Endothelial cell of hepatic sinusoid (primary cell): Measurements from ENCODE around the gene DMAC1.

Experiments
- in situ Hi-C: cut with HindIII; loops from 2 replicates; pipeline ENCODE4 v1.10.0; 2017; ENCODE audit warnings: low sequenced_read_pairs

DMAC1 gene, protein sequence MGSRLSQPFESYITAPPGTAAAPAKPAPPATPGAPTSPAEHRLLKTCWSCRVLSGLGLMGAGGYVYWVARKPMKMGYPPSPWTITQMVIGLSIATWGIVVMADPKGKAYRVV

DNA sequence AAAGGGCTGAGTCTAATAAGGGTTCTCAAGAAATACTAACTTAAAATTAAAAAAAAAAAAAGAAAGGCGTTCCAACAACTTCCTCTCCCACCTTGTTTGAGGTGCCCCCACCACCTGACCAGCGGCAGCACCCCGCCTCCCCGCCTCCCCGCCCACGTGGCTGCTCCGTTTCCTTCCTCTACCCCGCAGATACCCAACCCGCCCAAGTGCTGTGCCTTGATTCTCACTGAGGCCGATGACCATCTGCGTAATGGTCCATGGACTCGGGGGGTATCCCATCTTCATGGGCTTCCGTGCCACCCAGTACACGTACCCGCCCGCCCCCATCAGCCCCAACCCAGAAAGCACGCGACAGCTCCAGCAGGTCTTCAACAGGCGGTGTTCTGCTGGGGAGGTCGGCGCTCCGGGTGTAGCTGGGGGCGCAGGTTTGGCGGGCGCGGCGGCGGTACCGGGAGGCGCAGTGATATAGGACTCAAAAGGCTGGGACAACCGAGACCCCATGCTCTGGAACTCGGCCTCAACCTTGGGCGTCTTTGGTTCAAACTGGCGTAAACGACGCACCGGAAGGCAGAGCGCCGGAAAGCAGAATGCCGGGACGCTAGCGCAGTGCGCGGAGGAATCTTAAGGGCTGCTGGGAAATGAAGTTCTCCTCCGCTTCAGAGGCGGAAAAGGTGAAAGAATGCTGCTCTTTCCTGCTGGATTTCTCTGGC lies at the start of gene DMAC1:
Gene DMAC1 (minus strand): TSS at position 545 of the 710 bp plus-strand sequence. CDS start 44 bp downstream, at position 501.
- in situ Hi-C loops: no loop called here

DNA sequence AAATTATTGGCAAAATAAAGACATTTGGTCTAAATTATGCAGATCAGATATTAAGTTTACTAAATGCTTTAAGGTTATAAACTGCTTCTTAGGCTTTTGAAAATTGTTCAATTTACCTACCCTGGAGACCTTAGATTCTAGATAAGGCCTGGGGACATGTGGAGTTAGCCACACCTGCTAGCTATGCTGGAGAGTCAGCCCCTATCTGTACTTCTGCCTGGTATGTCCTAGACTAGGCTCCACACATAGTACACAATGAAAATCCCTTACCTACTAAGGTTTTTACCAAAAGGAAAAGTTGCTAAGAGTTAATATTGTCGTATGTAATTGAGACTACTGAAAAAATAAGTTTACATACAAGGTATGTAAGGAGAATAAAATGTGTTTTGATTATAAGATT lies 49.8 kb upstream of the DMAC1 start:
- in situ Hi-C loops: no loop called here

DNA sequence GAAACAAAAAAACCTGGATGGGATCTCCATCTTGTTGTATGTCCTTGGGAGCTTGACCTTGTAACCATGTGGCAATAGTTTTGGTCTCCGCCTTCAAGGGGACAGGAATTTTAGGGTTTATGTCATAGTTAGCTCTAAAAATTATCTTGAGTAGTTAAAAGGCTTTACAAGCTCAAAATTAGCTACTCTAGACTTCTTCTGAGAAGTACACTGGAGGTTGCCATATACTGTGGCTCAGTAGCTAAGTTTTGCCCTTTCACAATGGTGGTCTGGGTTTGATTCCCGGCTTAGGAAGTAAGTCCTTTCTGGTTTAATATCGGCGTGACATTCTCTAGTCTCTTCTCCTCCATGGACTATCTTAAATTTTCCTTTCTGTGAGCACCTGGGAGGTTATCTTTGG lies 48.9 kb upstream of the DMAC1 start:
- in situ Hi-C loops: no loop called here

DNA sequence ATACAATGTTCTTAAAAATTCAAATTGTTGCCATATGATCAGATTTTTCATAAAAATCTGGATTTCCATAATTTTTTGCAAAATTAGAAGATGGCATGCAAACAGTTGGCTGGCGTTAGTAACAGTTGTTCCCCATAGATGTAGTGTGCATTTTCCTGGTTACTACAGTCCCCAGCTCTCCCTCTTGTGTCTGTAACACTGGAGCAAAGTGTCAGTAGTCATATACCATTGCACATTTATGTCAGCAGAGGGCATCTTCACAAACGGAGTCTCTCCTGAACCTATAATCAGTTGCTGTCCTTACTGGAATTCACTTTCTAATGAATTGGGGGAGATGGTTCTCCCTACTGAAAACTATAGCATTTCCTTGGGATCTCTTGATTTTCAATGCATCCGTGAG lies 44.7 kb upstream of the DMAC1 start:
- in situ Hi-C loops: no loop called here

DNA sequence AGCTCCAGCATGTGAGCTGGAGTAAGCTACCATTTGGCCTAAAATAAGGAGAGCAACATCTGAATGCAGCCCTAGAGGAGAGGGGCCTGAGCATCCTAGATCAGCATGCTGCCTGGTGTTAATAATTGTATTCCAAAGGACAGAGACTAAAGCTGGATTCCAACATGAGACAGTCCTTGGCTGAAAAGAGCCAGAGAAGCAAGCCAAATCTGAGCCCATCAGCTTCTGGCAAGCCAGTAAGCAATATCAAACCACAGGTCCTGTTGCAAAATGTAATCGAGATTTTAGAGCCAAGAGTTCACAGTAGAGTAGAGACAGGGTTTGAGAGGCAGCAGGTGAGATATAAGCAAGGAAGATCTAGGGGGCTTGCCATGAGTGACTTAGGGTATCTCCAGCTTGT lies 42.3 kb upstream of the DMAC1 start:
- in situ Hi-C loops: no loop called here

DNA sequence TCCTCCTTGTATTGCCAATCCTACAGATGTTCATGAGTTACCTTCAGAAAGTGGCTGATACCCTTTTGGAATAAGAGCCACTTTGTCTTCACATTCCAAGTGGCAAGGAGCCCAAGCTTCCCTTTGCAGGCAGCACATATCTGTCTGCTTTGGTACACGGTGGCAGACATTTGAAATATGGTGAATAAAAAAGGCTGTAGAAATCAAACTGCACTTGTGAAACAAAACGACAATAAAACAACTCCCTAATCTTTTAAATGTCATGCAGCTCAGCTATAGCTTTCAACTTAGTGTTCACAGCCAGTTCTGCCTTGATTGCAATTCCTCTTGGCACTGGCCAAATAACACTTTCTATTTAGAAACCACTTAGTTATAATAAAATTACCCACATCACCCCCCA lies 35.0 kb upstream of the DMAC1 start:
- in situ Hi-C loops: no loop called here

DNA sequence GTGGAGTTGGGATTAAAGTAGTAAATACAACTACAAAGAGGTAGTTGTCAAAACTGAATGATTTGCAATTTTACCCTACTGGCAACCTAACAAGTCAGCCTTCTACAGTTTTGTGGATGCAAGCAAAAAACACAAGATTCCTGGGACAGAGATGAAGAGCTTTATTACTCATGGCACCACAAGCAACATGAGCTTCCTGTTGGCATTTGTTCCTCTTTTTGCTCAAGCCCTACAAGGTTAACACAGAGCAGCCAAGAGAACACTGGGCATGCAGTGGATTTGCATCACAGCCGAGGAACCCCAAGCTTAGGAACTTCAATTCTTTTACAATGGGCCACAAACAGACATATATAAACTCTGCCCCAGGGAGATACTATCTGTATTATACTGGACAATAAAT lies 28.8 kb upstream of the DMAC1 start:
- in situ Hi-C loops: no loop called here

DNA sequence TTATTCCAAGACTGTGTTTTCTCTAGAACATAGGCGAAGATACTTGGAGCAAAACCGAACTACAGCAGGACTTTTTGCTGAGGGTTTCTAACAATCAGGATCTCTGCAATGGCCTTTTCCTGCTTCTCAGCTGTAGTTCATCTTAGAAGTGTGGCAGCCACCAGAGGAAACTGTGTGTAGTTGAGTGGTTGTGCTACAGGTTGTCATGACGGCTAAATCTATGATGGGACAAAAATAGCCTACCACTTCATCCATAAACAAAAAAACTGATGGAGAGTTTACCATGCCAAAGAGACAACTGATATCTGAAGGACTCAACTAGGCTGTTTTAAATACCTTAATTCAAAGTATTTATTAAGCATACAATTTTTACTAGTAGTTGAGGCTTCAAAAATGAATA lies 28.2 kb upstream of the DMAC1 start:
- in situ Hi-C loops: no loop called here

DNA sequence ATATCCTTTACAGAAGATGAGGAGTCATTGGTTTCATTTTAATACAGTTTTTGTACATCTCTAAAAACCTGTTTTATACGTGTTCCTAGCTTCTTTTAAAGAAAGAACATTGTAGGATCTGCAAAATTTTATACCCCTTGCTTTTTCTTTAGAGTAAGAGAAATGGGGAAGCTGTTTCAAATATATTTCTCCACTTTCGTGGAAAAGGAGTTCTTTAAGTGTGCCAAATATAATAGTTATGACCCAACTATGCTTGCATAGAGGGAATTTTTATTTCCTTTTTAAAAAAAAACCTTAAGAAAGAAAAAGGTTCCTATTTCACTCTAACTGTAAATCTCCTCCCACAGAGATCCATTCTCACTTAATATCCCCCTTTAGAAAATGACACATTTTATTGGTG lies 27.5 kb upstream of the DMAC1 start:
- in situ Hi-C loops: no loop called here

DNA sequence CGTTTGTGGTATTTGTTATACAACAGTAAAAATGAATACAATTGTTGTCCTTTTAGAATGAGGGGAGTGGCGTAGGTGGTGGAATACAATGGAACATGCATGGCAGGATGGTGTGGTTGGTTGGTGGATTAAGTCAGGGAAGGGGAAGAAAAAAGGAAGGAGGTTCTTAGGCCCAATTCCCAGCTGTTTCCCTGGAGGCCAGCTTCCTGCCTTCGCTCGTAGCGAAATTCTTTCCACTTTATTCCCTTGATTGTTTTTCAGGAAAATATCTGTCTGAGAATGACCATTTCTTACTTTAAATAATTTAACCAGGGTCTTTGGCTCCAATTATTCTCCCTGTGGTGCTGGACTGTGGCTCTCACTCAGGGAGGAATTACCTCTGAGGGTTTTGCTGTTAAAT lies 24.1 kb upstream of the DMAC1 start:
- in situ Hi-C loops: no loop called here

DNA sequence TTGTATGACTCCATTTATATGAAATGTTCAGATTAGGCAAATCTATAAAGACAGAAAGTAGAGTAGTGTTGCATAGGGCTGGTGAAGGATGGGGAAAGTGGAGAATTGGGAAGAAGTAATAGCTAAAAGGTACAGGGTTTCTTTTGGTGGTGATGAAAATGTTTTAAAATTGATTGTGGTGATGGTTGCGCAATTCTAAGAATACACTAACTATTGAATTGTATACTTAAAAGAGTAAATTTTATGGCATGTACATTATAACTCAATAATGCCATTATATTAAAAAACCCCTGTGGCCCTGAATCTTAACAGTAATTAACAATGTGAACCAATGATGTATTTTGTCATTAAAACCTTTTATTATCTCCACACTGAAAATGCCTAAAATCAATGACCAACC lies 20.4 kb upstream of the DMAC1 start:
- in situ Hi-C loops: loop anchor here (5.0 kb wide), 1 partner anchor 58 kb away; no protein-coding TSS in a partner anchor

DNA sequence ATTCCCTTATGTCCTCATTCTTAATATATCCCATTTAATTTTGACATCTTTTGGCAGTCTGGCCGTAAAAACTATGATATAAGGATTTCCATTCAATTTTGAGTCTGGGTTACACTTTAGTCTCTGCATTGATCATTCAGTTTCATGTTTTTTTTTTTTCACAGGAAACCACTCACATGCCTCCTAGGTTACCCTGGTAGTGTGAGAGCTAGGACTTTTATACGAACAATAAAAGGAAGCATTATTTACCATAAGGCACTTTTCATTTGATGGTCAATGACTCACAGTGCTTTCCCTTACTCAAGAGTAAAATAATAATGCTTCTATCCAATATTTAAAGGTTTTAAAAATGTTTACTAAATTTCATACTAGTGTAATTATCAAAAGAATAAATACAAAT lies 16.4 kb upstream of the DMAC1 start:
- in situ Hi-C loops: loop anchor here (5.0 kb wide), 1 partner anchor 54 kb away; no protein-coding TSS in a partner anchor

DNA sequence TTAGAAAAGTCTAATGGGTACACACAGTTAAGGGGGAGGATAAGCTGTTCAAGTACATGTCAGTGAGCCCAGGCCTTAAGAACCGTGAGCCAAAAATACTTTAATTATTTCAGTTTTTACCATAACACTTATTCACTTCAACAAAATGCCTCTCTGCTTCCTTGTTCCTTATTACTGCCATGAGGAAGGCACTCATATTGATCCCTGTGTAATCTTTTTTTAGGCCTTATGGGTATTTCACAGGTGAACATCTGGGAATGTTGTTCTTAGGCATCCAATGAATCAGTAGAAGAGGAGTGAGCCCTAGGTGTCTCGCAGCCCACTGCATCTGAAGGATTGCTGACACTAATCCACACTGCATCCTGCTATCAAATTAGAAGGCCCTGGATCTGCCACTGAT lies 13.5 kb upstream of the DMAC1 start:
- in situ Hi-C loops: no loop called here

DNA sequence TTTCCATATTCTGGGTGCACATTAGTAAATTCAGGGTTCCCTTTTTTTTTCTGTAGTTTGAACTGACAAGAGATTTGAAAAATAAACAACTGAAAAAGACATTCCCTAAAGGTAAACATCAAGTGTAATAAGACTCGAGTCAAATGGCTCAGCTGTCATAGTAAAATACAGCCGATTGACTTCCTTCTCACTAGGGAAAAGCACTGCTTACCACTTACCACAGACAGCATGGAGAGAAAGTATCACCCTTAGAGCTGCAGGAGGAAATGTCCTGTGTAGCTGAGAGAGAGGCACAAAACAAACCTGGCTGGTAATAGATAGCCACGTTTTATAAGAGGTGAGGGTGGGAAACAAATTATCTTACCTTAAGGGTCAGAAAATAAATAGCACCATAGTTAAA lies 12.1 kb upstream of the DMAC1 start:
- in situ Hi-C loops: no loop called here

DNA sequence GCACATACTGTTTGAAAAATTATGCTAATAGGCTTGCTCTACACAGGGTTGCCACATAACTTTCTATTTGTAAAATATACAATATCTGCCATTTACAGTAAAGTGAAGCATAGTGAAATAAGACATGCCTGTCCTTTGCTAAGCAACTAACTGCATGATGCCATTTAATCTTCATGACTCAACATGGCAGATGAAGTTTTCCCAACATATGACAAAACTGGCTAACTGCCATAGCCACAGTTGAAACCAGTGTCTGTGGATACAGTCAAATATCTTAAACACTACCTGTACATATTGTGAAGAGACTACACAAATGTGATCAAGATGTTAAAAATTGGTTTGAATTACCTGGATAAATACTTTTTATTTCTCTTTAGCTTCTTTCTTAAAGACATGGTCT lies 3.1 kb upstream of the DMAC1 start:
- in situ Hi-C loops: no loop called here

DNA sequence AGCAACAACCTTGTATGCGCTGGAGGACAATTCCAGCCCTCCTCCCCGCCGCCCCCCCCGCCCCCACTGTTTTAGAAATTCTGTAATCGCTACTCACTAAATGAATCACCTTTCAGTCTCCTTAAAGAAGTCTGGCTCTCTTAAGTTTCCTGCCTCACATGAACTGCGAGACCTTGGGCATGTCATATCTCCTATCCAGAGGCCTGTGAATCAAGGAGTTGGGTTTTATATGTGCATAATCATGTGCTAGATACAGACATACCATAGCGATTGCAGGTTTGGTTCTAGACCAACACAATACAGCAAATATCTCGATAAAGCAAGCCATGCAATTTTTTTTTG lies 337 bp upstream of the DMAC1 start:
- in situ Hi-C loops: no loop called here

DNA sequence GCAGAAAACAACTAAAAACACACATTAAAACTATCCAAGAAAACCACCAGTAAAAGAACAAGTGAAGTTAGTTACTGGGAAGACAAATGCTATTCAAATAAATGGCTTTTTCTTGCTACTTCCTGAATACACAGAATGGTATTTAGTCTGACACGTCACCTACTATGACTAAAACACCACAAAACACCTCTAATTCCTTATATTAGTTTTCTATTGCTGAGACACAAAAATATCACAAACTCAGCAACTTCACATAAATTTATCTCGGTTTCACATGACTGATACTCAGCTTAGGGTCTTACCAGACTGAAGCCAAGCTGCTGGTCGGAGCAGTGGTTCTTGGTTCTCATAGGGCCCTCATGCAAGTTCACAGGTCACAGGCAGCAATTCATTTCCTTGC lies 5.4 kb downstream of the DMAC1 start:
- in situ Hi-C loops: no loop called here

DNA sequence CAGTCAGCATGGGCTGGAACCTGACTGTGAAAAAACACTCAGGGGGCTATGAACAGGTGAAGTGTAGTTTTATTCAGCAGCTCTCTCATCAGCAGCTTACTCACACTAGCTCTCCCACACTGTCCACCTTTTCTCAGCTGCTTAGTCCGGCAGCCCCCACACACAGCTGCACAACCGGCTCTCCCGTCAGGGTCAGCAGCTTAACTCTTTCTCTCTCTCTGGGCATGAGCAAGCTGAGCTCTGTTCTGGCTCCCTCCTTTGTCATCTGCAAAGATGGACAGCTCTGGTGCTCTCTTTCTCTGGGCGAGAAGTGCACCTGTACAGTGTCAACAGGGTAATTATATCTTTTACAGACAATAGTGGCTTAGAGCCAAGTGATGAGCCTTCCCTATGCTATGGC lies 8.2 kb downstream of the DMAC1 start:
- in situ Hi-C loops: no loop called here

DNA sequence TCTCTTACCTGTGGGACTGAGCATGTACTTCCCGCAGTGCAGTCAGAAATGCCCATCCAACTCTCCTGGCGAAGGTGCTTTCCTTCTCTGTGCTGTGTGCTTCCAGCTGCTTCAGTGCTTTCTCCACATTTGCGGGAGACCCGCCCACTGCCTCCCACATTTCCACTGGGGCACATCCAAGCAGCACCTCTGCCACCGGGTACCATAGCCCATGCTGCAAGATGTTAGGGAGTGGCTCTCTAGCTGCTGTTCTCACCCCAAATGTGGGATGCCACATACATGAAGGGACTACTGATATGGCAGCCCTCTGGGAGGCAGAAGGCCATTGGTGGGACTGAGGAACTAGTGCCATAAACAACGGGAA lies 8.8 kb downstream of the DMAC1 start:
- in situ Hi-C loops: no loop called here

DNA sequence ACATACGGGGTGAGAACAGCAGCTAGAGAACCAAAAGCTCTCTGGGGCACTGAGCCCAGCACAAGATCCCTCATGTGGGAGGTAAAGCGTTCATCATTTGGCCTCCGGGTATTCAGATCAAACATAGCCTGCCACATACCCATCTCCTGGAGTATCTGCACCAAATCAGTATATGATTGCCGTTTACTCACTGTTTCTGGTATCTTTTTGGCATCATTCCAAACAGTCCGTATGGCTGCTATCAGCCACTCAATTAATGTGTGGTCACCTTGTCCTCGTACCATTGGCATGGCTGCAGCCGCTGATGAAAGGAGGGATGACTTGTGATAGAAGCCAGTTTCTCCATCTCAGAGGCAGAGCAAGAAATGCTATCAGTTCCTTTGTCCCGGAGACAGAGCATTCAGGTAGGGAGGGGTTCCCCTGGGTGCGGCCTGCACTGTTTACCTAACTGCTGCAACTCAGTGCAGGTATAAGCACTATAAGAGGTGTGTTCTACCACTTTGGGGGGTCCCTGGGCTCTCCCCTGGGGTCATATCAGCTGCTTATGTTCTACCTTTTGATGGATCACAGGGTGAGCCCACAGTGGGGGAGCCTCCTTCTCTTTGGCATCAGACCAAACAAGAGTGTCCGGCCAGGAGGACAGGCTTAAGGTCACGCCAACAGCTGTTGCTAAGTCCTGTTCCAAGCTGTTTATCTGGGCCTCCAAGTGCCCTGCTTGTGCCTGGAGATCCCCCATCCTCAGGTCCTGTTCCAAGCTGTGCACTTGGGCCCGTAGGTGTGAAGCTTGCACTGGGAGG lies 9.4 kb downstream of the DMAC1 start:
- in situ Hi-C loops: no loop called here

DNA sequence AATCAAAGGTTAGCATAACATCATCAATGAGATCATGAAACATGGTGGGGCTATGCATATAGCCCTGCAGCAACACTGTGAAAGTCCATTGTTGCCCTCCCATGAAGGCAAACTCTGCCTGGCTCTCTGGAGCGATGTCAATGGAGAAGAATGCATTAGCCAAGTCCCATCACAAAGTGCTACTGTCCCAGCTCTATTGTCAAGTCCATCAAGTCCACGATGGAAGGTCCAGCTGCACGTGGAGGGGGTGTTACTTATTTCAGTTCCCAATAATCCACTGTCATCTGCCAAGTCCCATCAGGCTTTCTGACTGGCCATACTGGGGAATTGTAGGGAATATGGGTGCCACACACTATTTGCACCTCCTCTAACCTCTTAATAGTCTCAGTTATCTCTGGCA lies 10.8 kb downstream of the DMAC1 start:
- in situ Hi-C loops: no loop called here

DNA sequence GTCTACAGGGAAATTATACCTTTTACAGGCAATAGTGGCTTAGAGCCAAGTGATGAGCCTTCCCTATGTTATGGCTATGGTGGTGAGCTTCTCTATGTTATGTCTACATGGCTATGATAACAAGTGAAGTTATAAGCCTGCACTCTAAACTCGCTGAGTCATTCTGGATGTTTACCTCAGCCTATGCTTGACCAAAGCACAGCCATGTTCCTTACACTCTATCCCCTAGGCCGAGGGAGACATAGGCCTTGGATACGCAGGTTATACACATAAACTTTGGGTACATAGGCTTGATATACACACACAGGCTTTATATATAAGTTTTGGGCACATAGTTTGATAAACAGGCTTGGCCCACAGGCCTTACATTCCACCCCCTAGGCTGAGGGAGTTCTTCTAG lies 13.8 kb downstream of the DMAC1 start:
- in situ Hi-C loops: no loop called here
